ENCODE results near the gene MTX2.

- TF ChIP-seq CTCF (IDR thresholded peaks at IDR 0.05) (no peak), POLR2A (IDR thresholded peaks at IDR 0.05) (no peak)
These were observed 11.8 kb downstream of the MTX2 start for GRCh38 chr2:176280867-176281658.
